HL-60 (cell line): ENCODE data around the gene SNRNP25.

Experiments used
- GABPA ChIP-seq: IDR thresholded peaks from 2 replicates; pipeline ENCODE4 v1.6.1; 2012; ENCODE audit warnings: low read depth
- POLR2AphosphoS5 ChIP-seq: IDR thresholded peaks from 2 replicates; pipeline ENCODE4 v1.6.1; 2012; ENCODE audit warnings: low read depth
- TF ChIP-seq, protein P1 (sequence below): IDR thresholded peaks from one replicate; pipeline ENCODE4 v1.5.1; 2011; ENCODE audit warnings: low read length, control low read depth, inconsistent platforms; ENCODE audit not compliant: insufficient read depth

DNA sequence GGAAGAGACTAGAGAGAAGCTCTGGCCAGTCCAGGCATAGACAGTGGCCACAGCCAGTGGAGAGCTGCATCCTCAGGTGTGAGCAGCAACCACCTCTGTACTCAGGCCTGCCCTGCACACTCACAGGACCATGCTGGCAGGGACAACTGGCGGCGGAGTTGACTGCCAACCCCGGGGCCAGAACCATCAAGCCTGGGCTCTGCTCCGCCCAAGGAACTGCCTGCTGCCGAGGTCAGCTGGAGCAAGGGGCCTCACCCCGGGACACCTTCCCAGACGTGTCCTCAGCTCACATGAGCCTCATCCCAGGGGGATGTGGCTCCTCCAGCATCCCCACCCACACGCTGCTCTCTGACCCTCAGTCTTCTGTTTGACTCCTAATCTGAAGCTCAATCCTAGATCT, 15.6 kb downstream of the SNRNP25 start:
- TF ChIP-seq, protein P1, sequence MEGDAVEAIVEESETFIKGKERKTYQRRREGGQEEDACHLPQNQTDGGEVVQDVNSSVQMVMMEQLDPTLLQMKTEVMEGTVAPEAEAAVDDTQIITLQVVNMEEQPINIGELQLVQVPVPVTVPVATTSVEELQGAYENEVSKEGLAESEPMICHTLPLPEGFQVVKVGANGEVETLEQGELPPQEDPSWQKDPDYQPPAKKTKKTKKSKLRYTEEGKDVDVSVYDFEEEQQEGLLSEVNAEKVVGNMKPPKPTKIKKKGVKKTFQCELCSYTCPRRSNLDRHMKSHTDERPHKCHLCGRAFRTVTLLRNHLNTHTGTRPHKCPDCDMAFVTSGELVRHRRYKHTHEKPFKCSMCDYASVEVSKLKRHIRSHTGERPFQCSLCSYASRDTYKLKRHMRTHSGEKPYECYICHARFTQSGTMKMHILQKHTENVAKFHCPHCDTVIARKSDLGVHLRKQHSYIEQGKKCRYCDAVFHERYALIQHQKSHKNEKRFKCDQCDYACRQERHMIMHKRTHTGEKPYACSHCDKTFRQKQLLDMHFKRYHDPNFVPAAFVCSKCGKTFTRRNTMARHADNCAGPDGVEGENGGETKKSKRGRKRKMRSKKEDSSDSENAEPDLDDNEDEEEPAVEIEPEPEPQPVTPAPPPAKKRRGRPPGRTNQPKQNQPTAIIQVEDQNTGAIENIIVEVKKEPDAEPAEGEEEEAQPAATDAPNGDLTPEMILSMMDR = no peak
- TF ChIP-seq GABPA = no peak
- no peak for TF ChIP-seq POLR2AphosphoS5
